ENCODE data around the gene CEP20. TPM values are rescaled to one million over a fixed set of nuclear protein-coding genes. Genes with fewer than 3 reads are reported as not detected.

CEP20 gene
- total RNA-seq, 1 experiment from 2014 or later, result 94.3 TPM

GRCh38 chr16:15837761-15838160 lies 50.6 kb downstream of the CEP20 start:
- in situ Hi-C loops (cut with HindIII; ENCODE audit: low pct_unique_long_range_greater_than_20kb, low sequenced_read_pairs) (no loop called here), intact Hi-C loops (cut with micrococcal nuclease; ENCODE audit: unreplicated experiment) (no loop called here)
- no peak overlapping the region for H3K27ac ChIP-seq (ENCODE audit: low read length)
- CTCF ChIA-PET, result interaction anchor here (0.6 kb wide), 1 partner anchor 15 kb away, joined by 3 read pairs; no protein-coding TSS in a partner anchor
- BruUV-seq (replicated peaks), result no TSS peak
- no peaks in the 10 kb centered on the region for H3K9me3 ChIP-seq (ENCODE audit: control insufficient read depth, insufficient read depth, low read depth, low read length)
- TF ChIP-seq POLR2AphosphoS5 (IDR thresholded peaks at IDR 0.05; ENCODE audit: low read depth, low read length), result no peak
- TF ChIP-seq REST (IDR thresholded peaks at IDR 0.05; ENCODE audit: insufficient read depth in 1 of 2, low read depth in 2 of 2, low read length in 1 of 2), result no peak
- TF ChIP-seq SIN3A (IDR thresholded peaks at IDR 0.05; ENCODE audit: borderline replicate concordance, insufficient read depth, low read depth, low read length), result no peak
- no peak for TF ChIP-seq CTCF (IDR thresholded peaks at IDR 0.05)
- TF ChIP-seq TCF7L2 (IDR thresholded peaks at IDR 0.05; ENCODE audit: low read depth, low read length), result no peak
- POLR2A ChIA-PET, result no interaction called here
- ATAC-seq, result no peak
- DNase-seq (ENCODE audit: low read depth, low spot score), result no peak
- H3K4me1 ChIP-seq (ENCODE audit: control insufficient read depth, insufficient read depth, low read length), result no peaks in the 10 kb centered on the region
- no peaks in the 10 kb centered on the region for H3K27me3 ChIP-seq (ENCODE audit: control insufficient read depth, insufficient read depth, low read length)
- no peak overlapping the region for H3K4me3 ChIP-seq (ENCODE audit: low read depth in 2 of 2, low read length in 2 of 2)
- H3K36me3 ChIP-seq (ENCODE audit: control insufficient read depth, insufficient read depth, low read length), result no peaks in the 10 kb centered on the region

GRCh38 chr16:15836965-15837611 lies 51.3 kb downstream of the CEP20 start:
- Histone ChIP-seq H3K27me3 (ENCODE audit: control insufficient read depth, insufficient read depth, low read length) (no peaks in the 10 kb centered on the region), H3K27ac (ENCODE audit: low read length) (no peak overlapping the region), H3K4me3 (ENCODE audit: low read depth in 2 of 2, low read length in 2 of 2) (no peak overlapping the region), H3K4me1 (ENCODE audit: control insufficient read depth, insufficient read depth, low read length) (no peaks in the 10 kb centered on the region), H3K36me3 (ENCODE audit: control insufficient read depth, insufficient read depth, low read length) (no peaks in the 10 kb centered on the region), H3K9me3 (ENCODE audit: control insufficient read depth, insufficient read depth, low read depth, low read length) (no peaks in the 10 kb centered on the region)
- BruUV-seq (replicated peaks), result no TSS peak
- ChIA-PET POLR2A (no interaction called here), CTCF (interaction anchor here (0.6 kb wide), 1 partner anchor 14 kb away, joined by 3 read pairs; no protein-coding TSS in a partner anchor)
- DNase-seq (ENCODE audit: low read depth, low spot score) (no peak), ATAC-seq (no peak)
- in situ Hi-C loops (cut with HindIII; ENCODE audit: low pct_unique_long_range_greater_than_20kb, low sequenced_read_pairs), result no loop called here
- TF ChIP-seq TCF7L2 (IDR thresholded peaks at IDR 0.05; ENCODE audit: low read depth, low read length), result no peak
- no peak for TF ChIP-seq CTCF (IDR thresholded peaks at IDR 0.05)
- no peak for TF ChIP-seq POLR2AphosphoS5 (IDR thresholded peaks at IDR 0.05; ENCODE audit: low read depth, low read length)
- no peak for TF ChIP-seq REST (IDR thresholded peaks at IDR 0.05; ENCODE audit: insufficient read depth in 1 of 2, low read depth in 2 of 2, low read length in 1 of 2)
- TF ChIP-seq SIN3A (IDR thresholded peaks at IDR 0.05; ENCODE audit: borderline replicate concordance, insufficient read depth, low read depth, low read length), result no peak
- intact Hi-C loops (cut with micrococcal nuclease; ENCODE audit: unreplicated experiment), result no loop called here
